A673 (cell line): ENCODE results near the gene OXTR.

Source experiments
- EZH2 ChIP-seq: fragments of 200-600 bp; sonication (generic); IDR thresholded peaks from 2 replicates; pipeline ENCODE4 v1.6.1; 2017; ENCODE audit warnings: borderline replicate concordance, low read depth, mild to moderate bottlenecking, mixed read lengths, antibody characterized with exemption, low read length; ENCODE audit not compliant: poor library complexity, severe bottlenecking
- TF ChIP-seq, protein P1 (sequence below): fragments of 300-800, 200-600 bp; sonication (generic); conservative IDR thresholded peaks from 2 replicates; pipeline ENCODE4 v1.5.1; 2017; ENCODE audit warnings: low read depth, mild to moderate bottlenecking, antibody characterized with exemption, low read length, moderate library complexity, mixed read lengths

DNA sequence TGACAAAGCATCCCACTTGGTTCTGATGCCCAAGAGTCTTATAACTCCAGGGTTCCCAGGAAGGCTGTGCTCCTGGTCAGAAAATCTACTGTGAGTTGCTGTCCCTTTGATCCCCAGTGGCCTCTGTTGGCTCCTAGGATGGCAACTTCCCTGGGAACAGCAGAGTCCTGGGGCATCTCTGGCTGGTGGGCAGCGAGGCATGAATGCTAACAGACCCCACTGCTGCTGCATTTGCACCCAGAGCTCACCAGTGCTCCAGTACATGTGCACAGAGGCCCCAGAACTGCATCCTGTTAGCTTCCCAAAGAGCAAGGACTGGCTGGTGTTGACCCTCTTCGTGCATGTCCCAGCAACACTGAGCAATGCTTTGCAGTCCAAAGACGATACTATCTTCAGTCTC lies 20.1 kb downstream of the OXTR start:
- TF ChIP-seq, protein P1, sequence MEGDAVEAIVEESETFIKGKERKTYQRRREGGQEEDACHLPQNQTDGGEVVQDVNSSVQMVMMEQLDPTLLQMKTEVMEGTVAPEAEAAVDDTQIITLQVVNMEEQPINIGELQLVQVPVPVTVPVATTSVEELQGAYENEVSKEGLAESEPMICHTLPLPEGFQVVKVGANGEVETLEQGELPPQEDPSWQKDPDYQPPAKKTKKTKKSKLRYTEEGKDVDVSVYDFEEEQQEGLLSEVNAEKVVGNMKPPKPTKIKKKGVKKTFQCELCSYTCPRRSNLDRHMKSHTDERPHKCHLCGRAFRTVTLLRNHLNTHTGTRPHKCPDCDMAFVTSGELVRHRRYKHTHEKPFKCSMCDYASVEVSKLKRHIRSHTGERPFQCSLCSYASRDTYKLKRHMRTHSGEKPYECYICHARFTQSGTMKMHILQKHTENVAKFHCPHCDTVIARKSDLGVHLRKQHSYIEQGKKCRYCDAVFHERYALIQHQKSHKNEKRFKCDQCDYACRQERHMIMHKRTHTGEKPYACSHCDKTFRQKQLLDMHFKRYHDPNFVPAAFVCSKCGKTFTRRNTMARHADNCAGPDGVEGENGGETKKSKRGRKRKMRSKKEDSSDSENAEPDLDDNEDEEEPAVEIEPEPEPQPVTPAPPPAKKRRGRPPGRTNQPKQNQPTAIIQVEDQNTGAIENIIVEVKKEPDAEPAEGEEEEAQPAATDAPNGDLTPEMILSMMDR, result no peak
- no peak for TF ChIP-seq EZH2
